HFF-Myc (cell line): ENCODE data around the gene BRIP1.

ENCODE experiments used
- DNase-seq: peaks from one replicate; pipeline ENCODE4 v3.0.0-alpha.2; 2011; ENCODE audit warnings: low read depth; ENCODE audit errors: extremely low read depth
- H3K4me3 ChIP-seq: replicated peaks from 2 replicates; pipeline ENCODE4 v1.5.1; 2011; ENCODE audit warnings: low read depth, mild to moderate bottlenecking, control low read depth, low read length
- TF ChIP-seq, protein P1 (sequence below): IDR thresholded peaks from 2 replicates; pipeline ENCODE4 v1.5.1; 2012; ENCODE audit warnings: mild to moderate bottlenecking, low read depth, low read length, control low read depth; ENCODE audit errors: missing control alignments

Gene BRIP1

DNA sequence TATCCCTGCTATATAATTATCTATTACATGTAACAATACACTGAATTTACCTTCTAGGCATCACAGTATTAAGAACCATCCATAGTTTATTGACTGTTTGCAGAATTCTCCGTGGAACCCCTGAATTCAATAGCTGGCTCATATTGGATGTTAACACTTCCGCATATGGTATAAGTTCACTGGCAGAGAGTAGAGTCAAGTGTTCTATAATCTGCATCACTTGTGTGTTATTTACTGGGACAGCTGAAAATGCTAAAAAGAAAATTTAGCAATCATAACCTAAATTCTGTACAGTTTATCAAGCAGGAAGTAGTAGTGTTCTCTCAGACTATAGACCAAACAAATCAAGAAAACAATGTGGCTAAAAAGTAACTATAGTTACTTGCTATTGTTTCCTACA, 14.5 kb upstream of the BRIP1 start:
- TF ChIP-seq, protein P1, sequence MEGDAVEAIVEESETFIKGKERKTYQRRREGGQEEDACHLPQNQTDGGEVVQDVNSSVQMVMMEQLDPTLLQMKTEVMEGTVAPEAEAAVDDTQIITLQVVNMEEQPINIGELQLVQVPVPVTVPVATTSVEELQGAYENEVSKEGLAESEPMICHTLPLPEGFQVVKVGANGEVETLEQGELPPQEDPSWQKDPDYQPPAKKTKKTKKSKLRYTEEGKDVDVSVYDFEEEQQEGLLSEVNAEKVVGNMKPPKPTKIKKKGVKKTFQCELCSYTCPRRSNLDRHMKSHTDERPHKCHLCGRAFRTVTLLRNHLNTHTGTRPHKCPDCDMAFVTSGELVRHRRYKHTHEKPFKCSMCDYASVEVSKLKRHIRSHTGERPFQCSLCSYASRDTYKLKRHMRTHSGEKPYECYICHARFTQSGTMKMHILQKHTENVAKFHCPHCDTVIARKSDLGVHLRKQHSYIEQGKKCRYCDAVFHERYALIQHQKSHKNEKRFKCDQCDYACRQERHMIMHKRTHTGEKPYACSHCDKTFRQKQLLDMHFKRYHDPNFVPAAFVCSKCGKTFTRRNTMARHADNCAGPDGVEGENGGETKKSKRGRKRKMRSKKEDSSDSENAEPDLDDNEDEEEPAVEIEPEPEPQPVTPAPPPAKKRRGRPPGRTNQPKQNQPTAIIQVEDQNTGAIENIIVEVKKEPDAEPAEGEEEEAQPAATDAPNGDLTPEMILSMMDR: no peak
- DNase-seq: no peak
- no peak overlapping the region for H3K4me3 ChIP-seq

DNA sequence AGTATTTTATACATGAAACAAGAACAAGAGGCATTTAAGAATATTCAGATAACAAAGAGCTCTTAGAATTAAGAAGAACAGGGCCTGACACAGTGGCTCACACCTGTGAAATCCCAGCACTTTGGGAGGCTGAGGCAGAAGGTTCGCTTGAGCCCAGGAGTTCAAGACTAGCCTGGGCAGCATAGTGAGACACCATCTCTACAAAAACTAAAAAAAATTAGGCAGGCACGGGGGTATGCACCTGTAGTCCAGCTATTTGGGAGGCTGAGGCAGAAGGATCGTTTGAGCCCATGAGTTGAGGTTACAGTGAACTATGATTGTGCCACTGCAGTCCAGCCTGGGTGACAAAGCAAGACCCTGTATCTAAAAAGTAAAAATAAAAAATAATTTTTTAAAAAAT, 12.5 kb upstream of the BRIP1 start:
- no peak overlapping the region for H3K4me3 ChIP-seq
- TF ChIP-seq, protein P1: no peak
- no peak for DNase-seq

DNA sequence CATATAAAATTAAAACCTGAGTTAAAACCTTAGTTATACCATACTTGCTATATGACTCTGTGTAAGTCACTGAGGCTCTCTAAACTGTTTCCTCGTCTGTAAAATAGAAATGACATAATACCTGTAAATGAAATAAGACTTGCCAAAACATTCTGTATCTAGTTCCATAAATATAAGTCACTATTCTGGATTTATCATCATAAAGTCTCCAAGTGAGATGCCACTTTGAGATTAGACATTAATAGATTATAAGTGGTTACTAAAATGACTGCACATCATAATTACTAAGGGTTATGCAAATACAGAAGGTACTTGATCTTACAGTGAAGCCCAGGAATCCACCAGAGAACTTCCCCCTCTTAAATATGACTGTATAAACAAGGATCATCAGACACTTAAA, 12.0 kb upstream of the BRIP1 start:
- DNase-seq: no peak
- TF ChIP-seq, protein P1: no peak
- no peak overlapping the region for H3K4me3 ChIP-seq

DNA sequence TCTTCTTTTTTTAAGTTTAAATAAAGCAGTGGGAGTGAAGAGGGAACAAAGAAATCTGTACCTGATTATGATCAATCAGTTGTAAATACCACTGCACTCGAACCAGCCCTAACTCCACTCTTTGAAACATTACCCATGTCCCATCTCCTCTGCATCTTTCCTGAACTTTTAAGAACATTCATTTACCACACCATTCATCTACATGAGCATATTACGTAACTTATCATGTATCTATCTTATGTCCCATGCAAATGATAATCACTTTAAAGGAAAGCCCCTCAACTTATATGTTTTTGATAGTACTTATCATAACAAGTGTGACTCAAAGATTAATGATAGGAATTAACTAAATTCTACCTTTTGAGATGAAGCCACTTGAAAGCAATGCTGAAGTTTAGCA, 10.7 kb upstream of the BRIP1 start:
- DNase-seq: no peak
- no peak overlapping the region for H3K4me3 ChIP-seq
- TF ChIP-seq, protein P1: no peak

DNA sequence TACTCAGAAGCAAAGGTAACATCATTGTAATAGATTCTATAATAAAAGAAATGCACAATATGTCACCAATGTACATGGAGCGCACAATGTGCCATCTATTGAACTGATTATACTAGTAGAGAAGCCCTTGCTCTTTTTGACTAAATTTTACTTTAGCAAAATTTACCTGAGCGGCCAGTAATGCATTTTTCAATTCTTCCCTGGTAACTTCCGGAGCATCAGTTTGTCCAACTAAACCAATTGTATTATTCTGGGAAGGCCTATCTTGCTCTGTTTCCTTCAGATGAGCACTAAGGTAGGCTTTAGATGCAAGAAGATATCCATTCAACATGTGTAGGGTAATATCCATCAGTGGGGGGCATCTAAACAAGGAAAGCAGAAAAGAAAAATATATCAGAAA, 8.8 kb upstream of the BRIP1 start:
- TF ChIP-seq, protein P1: no peak
- H3K4me3 ChIP-seq: no peak overlapping the region
- no peak for DNase-seq

DNA sequence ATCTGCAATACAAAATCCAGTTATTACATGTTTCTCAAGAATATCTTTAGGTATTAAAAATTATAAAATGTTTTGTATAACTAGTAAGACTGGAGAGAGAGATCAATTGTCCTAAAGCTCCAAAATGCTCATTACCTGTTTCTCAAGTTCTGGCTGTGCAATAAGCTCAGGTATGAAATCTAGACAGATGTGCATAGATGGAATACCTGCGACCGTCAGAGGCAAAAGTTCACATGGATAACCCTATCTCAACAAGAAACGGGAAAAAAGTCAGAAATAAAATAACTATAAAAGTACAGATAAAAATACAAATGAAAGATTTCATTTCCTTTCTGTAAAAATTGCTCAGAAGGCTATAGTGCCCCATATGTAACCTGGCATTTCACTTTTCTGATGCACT, 5.8 kb upstream of the BRIP1 start:
- no peak overlapping the region for H3K4me3 ChIP-seq
- no peak for DNase-seq
- TF ChIP-seq, protein P1: no peak

DNA sequence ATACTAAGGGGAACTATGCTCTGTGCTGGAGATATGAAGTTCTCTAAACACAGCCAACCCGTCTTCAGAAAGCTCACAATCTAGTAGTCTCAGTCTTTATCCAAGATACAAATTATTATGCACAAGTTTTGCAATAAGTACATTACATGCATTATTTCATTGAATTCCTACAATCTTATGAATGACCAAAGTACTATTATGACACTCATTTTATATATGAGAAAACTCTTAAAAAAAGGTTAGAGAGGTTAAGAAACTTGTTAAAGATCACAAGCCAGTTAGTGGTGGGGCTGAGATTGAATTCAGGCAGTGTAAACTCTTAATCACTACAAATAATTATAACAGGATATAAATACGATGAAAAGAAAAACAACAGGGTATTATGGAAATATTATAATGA, 4.7 kb upstream of the BRIP1 start:
- TF ChIP-seq, protein P1: no peak
- DNase-seq: no peak
- no peak overlapping the region for H3K4me3 ChIP-seq
